IMR-90 (cell line): ENCODE data around the gene SYNE1. TPM values are rescaled to one million over a fixed set of nuclear protein-coding genes. Genes with fewer than 3 reads are reported as not detected.

ENCODE experiments used
- ATAC-seq: fragments of 200-7000 bp; cut with Tn5 transposase; 2 replicates; pipeline ENCODE4 v1.9.1; 2020; ENCODE audit warnings: low read depth, mild to moderate bottlenecking, moderate library complexity
- BruUV-seq: library from RNA; stranded (reverse); fragments of 400-500 nt; replicated peaks from 2 replicates; lab custom pipeline; 2021; lab: Mats Ljungman, UMichigan
- CTCF ChIA-PET: fragments of 300-600 bp; formaldehyde crosslinking; extraction: SDS; loops from one replicate; lab custom pipeline; 2021; ENCODE audit warnings: antibody characterized with exemption; lab: Yijun Ruan, JAX
- POLR2A ChIA-PET: fragments of 300-600 bp; sonication (Branson Sonifier 250); formaldehyde crosslinking; loops from one replicate; lab custom pipeline; 2022; ENCODE audit warnings: antibody characterized with exemption; ENCODE audit not compliant: unreplicated experiment; lab: Charles Lee
- DNase-seq: peaks from one replicate; pipeline ENCODE4 v3.0.0; 2013
- H2AFZ ChIP-seq: replicated peaks from 2 replicates; pipeline ENCODE3; 2013; ENCODE audit warnings: low read length, mild to moderate bottlenecking; ENCODE audit not compliant: poor library complexity
- H2AK5ac ChIP-seq: 2 replicates; pipeline ENCODE4 v1.6.1; 2013; ENCODE audit warnings: low read depth, low read length, inconsistent platforms
- H2AK9ac ChIP-seq: replicated peaks from 2 replicates; pipeline ENCODE3; 2013; ENCODE audit warnings: mild to moderate bottlenecking, low read depth, low read length, moderate library complexity; ENCODE audit not compliant: poor library complexity
- H2BK120ac ChIP-seq: 2 replicates; pipeline ENCODE4 v1.6.1; 2013; ENCODE audit warnings: low read depth, low read length, inconsistent platforms
- H2BK15ac ChIP-seq: 3 replicates; pipeline ENCODE4 v1.6.1; 2013; ENCODE audit warnings: low read depth, low read length, inconsistent platforms
- H2BK20ac ChIP-seq: 2 replicates; pipeline ENCODE4 v1.6.1; 2013; ENCODE audit warnings: low read depth, mild to moderate bottlenecking, inconsistent platforms, low read length, moderate library complexity
- H2BK5ac ChIP-seq: 2 replicates; pipeline ENCODE4 v1.6.1; 2013; ENCODE audit warnings: mild to moderate bottlenecking, low read depth, low read length, inconsistent platforms; ENCODE audit not compliant: poor library complexity, severe bottlenecking
- H3K14ac ChIP-seq: replicated peaks from 2 replicates; pipeline ENCODE4 v1.6.1; 2013; ENCODE audit warnings: low read depth, low read length, inconsistent platforms
- H3K18ac ChIP-seq: 2 replicates; pipeline ENCODE4 v1.6.1; 2013; ENCODE audit warnings: low read depth, low read length, control low read depth
- H3K23ac ChIP-seq: 2 replicates; pipeline ENCODE4 v1.6.1; 2013; ENCODE audit warnings: low read depth, low read length, inconsistent platforms
- H3K27ac ChIP-seq: 2 replicates; pipeline ENCODE4 v1.5.1; 2013; ENCODE audit warnings: mild to moderate bottlenecking, control low read depth, low read length; ENCODE audit not compliant: insufficient read depth
- H3K27me3 ChIP-seq: 2 replicates; pipeline ENCODE4 v1.6.1; 2013; ENCODE audit warnings: low read length; ENCODE audit not compliant: control insufficient read depth, insufficient read depth
- H3K36me3 ChIP-seq: 2 replicates; pipeline ENCODE4 v1.6.1; 2013; ENCODE audit warnings: low read length, mixed read lengths; ENCODE audit not compliant: control insufficient read depth, insufficient read depth
- H3K4ac ChIP-seq: 2 replicates; pipeline ENCODE4 v1.6.1; 2013; ENCODE audit warnings: low read depth, low read length, inconsistent platforms
- H3K4me1 ChIP-seq: 2 replicates; pipeline ENCODE4 v1.6.1; 2013; ENCODE audit warnings: low read length, mixed read lengths; ENCODE audit not compliant: control insufficient read depth, insufficient read depth
- H3K4me2 ChIP-seq: 2 replicates; pipeline ENCODE4 v1.6.1; 2013; ENCODE audit warnings: low read depth, mild to moderate bottlenecking, control low read depth, low read length, moderate library complexity
- H3K4me3 ChIP-seq: 2 replicates; pipeline ENCODE4 v1.5.1; 2013; ENCODE audit warnings: low read depth, mild to moderate bottlenecking, control low read depth, low read length, moderate library complexity; ENCODE audit not compliant: insufficient read depth
- H3K56ac ChIP-seq: 2 replicates; pipeline ENCODE4 v1.6.1; 2013; ENCODE audit warnings: low read length, inconsistent platforms; ENCODE audit not compliant: insufficient read depth; ENCODE audit errors: extremely low read depth
- H3K79me1 ChIP-seq, 2 experiments: 2 replicates each; pipeline ENCODE4 v1.6.1; 2013; ENCODE audit warnings: low read length in 2 of 2, inconsistent platforms in 1 of 2, low read depth in 1 of 2
- H3K9ac ChIP-seq: 2 replicates; pipeline ENCODE4 v1.6.1; 2013; ENCODE audit warnings: low read depth, low read length, control low read depth
- H3K9me1 ChIP-seq: 2 replicates; pipeline ENCODE4 v1.6.1; 2013; ENCODE audit warnings: low read length, inconsistent platforms; ENCODE audit not compliant: insufficient read depth
- H3K9me3 ChIP-seq: 2 replicates; pipeline ENCODE4 v1.6.1; 2013; ENCODE audit warnings: low read length; ENCODE audit not compliant: control insufficient read depth, insufficient read depth
- H4K20me1 ChIP-seq: 2 replicates; pipeline ENCODE4 v1.6.1; 2013; ENCODE audit warnings: low read length, inconsistent platforms; ENCODE audit not compliant: insufficient read depth
- H4K5ac ChIP-seq: 2 replicates; pipeline ENCODE4 v1.6.1; 2013; ENCODE audit warnings: mild to moderate bottlenecking, low read depth, low read length, control low read depth
- H4K8ac ChIP-seq, 2 experiments: 2 replicates each; pipeline ENCODE4 v1.6.1; 2013; ENCODE audit warnings: low read depth in 2 of 2, low read length in 2 of 2, control low read depth in 1 of 2, inconsistent platforms in 1 of 2
- H4K91ac ChIP-seq: 2 replicates; pipeline ENCODE4 v1.6.1; 2013; ENCODE audit warnings: low read depth, low read length, inconsistent platforms; ENCODE audit not compliant: insufficient read depth
- BHLHE40 ChIP-seq: fragments of 150-350 bp; IDR thresholded peaks from 2 replicates; pipeline ENCODE4 v1.6.1; 2016; ENCODE audit warnings: mild to moderate bottlenecking, low read depth, low read length
- CEBPB ChIP-seq: IDR thresholded peaks from 2 replicates; pipeline ENCODE4 v1.6.1; 2012; ENCODE audit warnings: low read depth, low read length, improper control_type of control experiment
- ELK1 ChIP-seq: fragments of 150-350 bp; IDR thresholded peaks from 2 replicates; pipeline ENCODE4 v1.6.1; 2016; ENCODE audit warnings: low read depth, mild to moderate bottlenecking, low read length, moderate library complexity, borderline replicate concordance
- MAZ ChIP-seq: IDR thresholded peaks from 2 replicates; pipeline ENCODE4 v1.6.1; 2012; ENCODE audit warnings: low read depth, mild to moderate bottlenecking, low read length, improper control_type of control experiment, moderate library complexity, borderline replicate concordance
- NFE2L2 ChIP-seq: fragments of 150-350 bp; IDR thresholded peaks from 2 replicates; pipeline ENCODE4 v1.6.1; 2016; ENCODE audit warnings: low read depth, mild to moderate bottlenecking, low read length
- WGBS, 2 experiments: methylation state at CpG; one replicate each; pipeline versions ENCODE4 v1.1.5 to v1.1.7; 2013; ENCODE audit warnings: missing lambda C conversion rate in 2 of 2; ENCODE audit not compliant: insufficient read length in 1 of 2; ENCODE audit errors: extremely low coverage in 2 of 2; 5-methylcytosine and 5-hydroxymethylcytosine counted together
- dilution Hi-C: fragments of 300-500 bp; cut with HindIII; formaldehyde crosslinking; loops from one replicate; pipeline ENCODE4 v1.14.3; 2018; ENCODE audit warnings: low sequenced_read_pairs; ENCODE audit not compliant: unreplicated experiment
- in situ Hi-C: fragments of 300-500 bp; cut with MboI; formaldehyde crosslinking; loops from 3 replicates; pipeline ENCODE4 v1.14.3; 2019; ENCODE audit warnings: low sequenced_read_pairs, inconsistent platforms, mixed read lengths
- intact Hi-C: fragments of 100-400 bp; cut with micrococcal nuclease; formaldehyde crosslinking; loops from 2 replicates; pipeline ENCODE4 v1.10.0; 2022
- polyA plus RNA-seq, 3 experiments: library from polyadenylated mRNA; depleted of rRNA; stranded (reverse); fragments of >200 nt; gene quantifications; 2 replicates each; pipeline ENCODE4 v1.2.3, GENCODE V29; 2012; ENCODE audit warnings: low replicate concordance in 1 of 3
- total RNA-seq: library from RNA; depleted of rRNA; stranded (reverse); fragments of >200 nt; gene quantifications from 2 replicates; pipeline ENCODE4 v1.2.3, GENCODE V29; 2012

Gene SYNE1
- total and polyA plus RNA-seq, 2 of the 4 experiments (the other 2 are of a cell fraction) = 34.1 to 159 TPM

GRCh38 chr6:152368751-152369624 lies 268.2 kb downstream of the SYNE1 start:
- peak; percentile 35 for DNase-seq
- H3K23ac ChIP-seq = 0 out of 2 replicates have a peak overlapping the region, but pooled peaks have one; percentile 44
- no peak overlapping the region for H4K8ac ChIP-seq
- H4K91ac ChIP-seq = no peak overlapping the region
- no peak overlapping the region for H3K56ac ChIP-seq
- H3K4ac ChIP-seq = no peak overlapping the region
- peak overlapping the region; percentile 37; the same call in 1 of the 2 replicates for H3K27ac ChIP-seq
- peak overlapping the region; percentile 65 for H3K4me2 ChIP-seq
- no peak overlapping the region for H2BK15ac ChIP-seq
- H2AK9ac ChIP-seq = no peak overlapping the region
- peaks cover 35% of the 10 kb centered on the region for H3K36me3 ChIP-seq
- H4K5ac ChIP-seq = peak overlapping the region; percentile 29; the same call in 1 of the 2 replicates
- peaks cover 9 to 17% of the 10 kb centered on the region in 2 experiments; a peak in 2 of 4 replicates for H3K79me1 ChIP-seq
- no TSS peak for BruUV-seq
- H2BK20ac ChIP-seq = no peak overlapping the region
- H3K9me1 ChIP-seq = 0 out of 2 replicates have a peak, but pooled peaks cover 2% of the 10 kb centered on the region
- ChIA-PET POLR2A (no interaction called here), CTCF (no interaction called here)
- H3K4me1 ChIP-seq = peaks cover 5% of the 10 kb centered on the region
- ATAC-seq = peak; percentile 56
- dilution Hi-C loops = no loop called here
- no peaks in the 10 kb centered on the region for H4K20me1 ChIP-seq
- H3K18ac ChIP-seq = no peak overlapping the region; the same call in 1 of the 2 replicates
- H2AK5ac ChIP-seq = no peak overlapping the region
- H2BK120ac ChIP-seq = no peak overlapping the region
- in situ Hi-C loops = no loop called here
- H2BK5ac ChIP-seq = peak overlapping the region; percentile 35
- no peak overlapping the region for H3K14ac ChIP-seq
- 61% methylated on average over 13 of the region's 20 CpGs; no CpG with 5 or more reads in 1 of the 2 experiments for WGBS, 2 experiments
- TF ChIP-seq CEBPB (0 out of 2 replicates have a peak, but pooled peaks have one; percentile 41), NFE2L2 (no peak), MAZ (no peak), ELK1 (no peak), BHLHE40 (0 out of 2 replicates have a peak, but pooled peaks have one; percentile 23)
- no peak overlapping the region for H3K4me3 ChIP-seq
- H3K9me3 ChIP-seq = no peaks in the 10 kb centered on the region
- intact Hi-C loops = loop anchor here (1.0 kb wide), 1 partner anchor 8 kb away; no protein-coding TSS in a partner anchor
- no peaks in the 10 kb centered on the region for H3K27me3 ChIP-seq
- H3K9ac ChIP-seq = no peak overlapping the region
- H2AFZ ChIP-seq = peak overlapping the region; percentile 13
